CD4-positive, CD25-positive, alpha-beta regulatory T cell (primary cell): Measurements from ENCODE around the gene RILP. TPM values are rescaled to one million over a fixed set of nuclear protein-coding genes. Genes with fewer than 3 reads are reported as not detected.
A peak's percentile ranks its signal among the peaks of the same experiment; 100 is the strongest.
"Not testable (repeated sequence)": the region's sequence is repeated elsewhere in the genome, so short reads cannot be mapped to it uniquely, and the experiment has no call there.

ENCODE experiments used
- ATAC-seq, 2 donors: fragments of 150-1000 bp; cut with Tn5 transposase; one replicate each; pipeline ENCODE4 v1.10.0; 2021; ENCODE audit warnings: low read depth in 2 of 2, moderate number of reproducible peaks in 2 of 2, moderate library complexity in 1 of 2
- DNase-seq, 3 donors: peaks; one replicate each; pipeline versions ENCODE4 v3.0.0 to v3.0.0-alpha.2; 2012 to 2022; ENCODE audit warnings: mixed read lengths in 1 of 3
- H3K27ac ChIP-seq: one replicate; pipeline ENCODE4 v1.7.0; 2013; ENCODE audit warnings: mild to moderate bottlenecking, low read length; ENCODE audit not compliant: insufficient read depth, poor library complexity, severe bottlenecking
- H3K27me3 ChIP-seq: one replicate; pipeline ENCODE4 v1.7.0; 2013; ENCODE audit warnings: low read length; ENCODE audit not compliant: control insufficient read depth, insufficient read depth
- H3K36me3 ChIP-seq: one replicate; pipeline ENCODE4 v1.7.0; 2013; ENCODE audit warnings: mild to moderate bottlenecking, low read length, moderate library complexity; ENCODE audit not compliant: control insufficient read depth, insufficient read depth
- H3K4me1 ChIP-seq: 2 replicates; pipeline ENCODE4 v1.7.0; 2013; ENCODE audit warnings: mild to moderate bottlenecking, low read length; ENCODE audit not compliant: insufficient read depth, control insufficient read depth, poor library complexity, severe bottlenecking
- H3K4me3 ChIP-seq: one replicate; pipeline ENCODE4 v1.7.0; 2013; ENCODE audit warnings: low read depth, mild to moderate bottlenecking, low read length, moderate library complexity
- H3K9me3 ChIP-seq, 2 experiments: 1 replicate in 1 of 2; 2 replicates in 1 of 2; pipeline ENCODE4 v1.7.0; 2013; ENCODE audit warnings: low read length in 2 of 2, mild to moderate bottlenecking in 1 of 2, moderate library complexity in 1 of 2; ENCODE audit not compliant: control insufficient read depth in 2 of 2
- H3K27ac Mint-ChIP-seq, 3 donors: one replicate each; pipeline ENCODE4 v1.8.0; 2020 to 2022; ENCODE audit warnings: mild to moderate bottlenecking in 3 of 3, mixed read lengths in 3 of 3, moderate library complexity in 2 of 3
- H3K27me3 Mint-ChIP-seq: one replicate; pipeline ENCODE4 v1.8.0; 2022; ENCODE audit warnings: mild to moderate bottlenecking, mixed read lengths
- H3K36me3 Mint-ChIP-seq: one replicate; pipeline ENCODE4 v1.8.0; 2020; ENCODE audit warnings: mixed read lengths
- H3K4me1 Mint-ChIP-seq, 4 donors: one replicate each; pipeline ENCODE4 v1.8.0; 2020 to 2022; ENCODE audit warnings: mixed read lengths in 4 of 4, mild to moderate bottlenecking in 1 of 4
- H3K4me3 Mint-ChIP-seq, 4 donors: one replicate each; pipeline ENCODE4 v1.8.0; 2020 to 2022; ENCODE audit warnings: mild to moderate bottlenecking in 4 of 4, mixed read lengths in 4 of 4, moderate library complexity in 3 of 4
- H3K9me3 Mint-ChIP-seq, 7 donors: one replicate each; pipeline ENCODE4 v1.8.0; 2020 to 2022; ENCODE audit warnings: mixed read lengths in 7 of 7, mild to moderate bottlenecking in 3 of 7, moderate library complexity in 2 of 7
- polyA plus RNA-seq, 4 donors: library from polyadenylated mRNA; unstranded; fragments of 300-500 nt; fragmentation: Illumina TruSeq; gene quantifications; one replicate each; pipeline ENCODE4 v1.2.3, GENCODE V29; 2021
- total RNA-seq: library from RNA; stranded (reverse); gene quantifications from one replicate; pipeline ENCODE4 v1.2.3, GENCODE V29; 2022

Gene RILP
- total and polyA plus RNA-seq, 5 donors from 2014 or later: 1.5 to 7.6 (median 4.7) TPM

- Mint-ChIP-seq H3K4me3 (peak within 1 kb of the TSS; percentile 94 to 100 (median 100)), H3K36me3 (peaks cover 37% of the 10 kb centered on the region), H3K9me3 (no peaks in the 10 kb centered on the region), H3K27me3 (peaks cover 6% of the 10 kb centered on the region), H3K27ac (peak within 1 kb of the TSS; percentile 98 to 99 (median 99)), H3K4me1 (peaks cover 14 to 47% (median 20%) of the 10 kb centered on the region in 4 donors)
- DNase-seq (peak; percentile 97 to 99 (median 98)), ATAC-seq (peak; percentile 99)
- H3K4me1 ChIP-seq: peaks cover 25% of the 10 kb centered on the region
- no peaks in the 10 kb centered on the region for H3K9me3 ChIP-seq
- peak within 1 kb of the TSS; percentile 94 for H3K27ac ChIP-seq
- no peaks in the 10 kb centered on the region for H3K27me3 ChIP-seq
- peak within 1 kb of the TSS; percentile 91 for H3K4me3 ChIP-seq
- peaks cover 36% of the 10 kb centered on the region for H3K36me3 ChIP-seq
Measured at GRCh38 chr17:1684378-1685189, 34.9 kb upstream of the RILP start, which contains the start of gene PRPF8. Gene PRPF8, minus strand, starts transcription at chr17:1684867. Its CDS starts 296 bp downstream, at chr17:1684571.

DNA sequence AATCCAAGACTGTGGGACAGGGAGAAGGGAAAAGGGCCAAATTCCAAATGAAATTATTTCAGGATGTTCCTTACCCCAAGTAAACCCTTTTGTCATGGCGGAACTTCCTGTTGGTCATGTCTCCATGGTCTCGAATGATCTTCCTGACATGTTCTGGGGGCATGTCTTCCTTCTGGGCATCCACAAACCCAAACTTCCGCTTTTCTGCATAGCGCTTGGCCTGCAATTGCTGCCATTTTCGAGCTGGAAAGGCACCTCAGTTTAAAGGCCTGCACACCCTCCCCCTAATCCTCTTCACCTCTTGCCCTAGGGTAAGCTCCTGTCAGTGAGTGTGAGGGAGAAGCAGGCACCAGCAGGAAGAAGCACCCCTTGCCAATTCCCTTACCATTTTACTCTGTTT lies 33.8 kb upstream of the RILP start:
- peak overlapping the region; percentile 94 to 100 (median 100) for H3K4me3 Mint-ChIP-seq
- H3K27ac Mint-ChIP-seq: peak overlapping the region; percentile 96 to 99 (median 98)
- no peaks in the 10 kb centered on the region for H3K9me3 Mint-ChIP-seq
- Histone ChIP-seq H3K27ac (peak overlapping the region; percentile 94), H3K4me3 (peak overlapping the region; percentile 91), H3K27me3 (no peaks in the 10 kb centered on the region), H3K4me1 (peaks cover 25% of the 10 kb centered on the region), H3K36me3 (peaks cover 47% of the 10 kb centered on the region), H3K9me3 (no peaks in the 10 kb centered on the region)
- peaks cover 6% of the 10 kb centered on the region for H3K27me3 Mint-ChIP-seq
- ATAC-seq: no peak
- H3K36me3 Mint-ChIP-seq: peaks cover 43% of the 10 kb centered on the region
- H3K4me1 Mint-ChIP-seq: peaks cover 14 to 51% (median 20%) of the 10 kb centered on the region in 4 donors
- DNase-seq: no peak

DNA sequence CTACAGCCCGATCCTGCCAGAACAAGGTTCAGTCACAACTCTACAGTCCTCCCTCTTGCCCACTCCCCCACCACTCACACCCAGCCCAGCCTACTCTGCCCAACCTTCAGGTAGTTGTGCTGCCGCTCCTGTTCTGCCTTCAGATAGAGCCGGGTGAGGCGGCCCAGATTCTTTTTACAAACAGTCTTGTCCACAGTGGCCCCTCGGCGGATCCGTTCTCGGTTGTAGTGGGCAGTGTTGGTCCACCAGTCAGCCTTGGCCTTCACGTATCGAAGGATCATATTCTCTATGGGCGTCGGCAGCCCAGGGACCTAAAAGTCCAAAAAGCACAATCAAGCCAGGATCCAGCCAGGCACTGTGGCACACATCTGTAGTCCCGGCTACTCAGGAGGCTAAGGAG lies 26.7 kb upstream of the RILP start:
- no peaks in the 10 kb centered on the region for H3K27me3 Mint-ChIP-seq
- no peak for DNase-seq
- H3K27ac Mint-ChIP-seq: no peak overlapping the region
- peaks cover 64% of the 10 kb centered on the region for H3K36me3 Mint-ChIP-seq
- H3K27ac ChIP-seq: no peak overlapping the region
- H3K4me3 ChIP-seq: no peak overlapping the region
- no peak for ATAC-seq
- H3K4me3 Mint-ChIP-seq: no peak overlapping the region
- H3K9me3 Mint-ChIP-seq: no peaks in the 10 kb centered on the region
- no peaks in the 10 kb centered on the region for H3K27me3 ChIP-seq
- H3K4me1 ChIP-seq: no peaks in the 10 kb centered on the region
- H3K9me3 ChIP-seq: no peaks in the 10 kb centered on the region
- H3K36me3 ChIP-seq: peaks cover 97% of the 10 kb centered on the region
- peaks cover 7 to 28% (median 15%) of the 10 kb centered on the region in 4 donors for H3K4me1 Mint-ChIP-seq

GRCh38 chr17:1673041-1673785 lies 23.5 kb upstream of the RILP start:
- Mint-ChIP-seq H3K27me3 (no peaks in the 10 kb centered on the region), H3K27ac (no peak overlapping the region), H3K9me3 (no peaks in the 10 kb centered on the region), H3K4me1 (peaks cover 18 to 34% (median 19%) of the 10 kb centered on the region in 4 donors), H3K4me3 (peak overlapping the region in 2 of 4 donors; percentile 5 to 26), H3K36me3 (peaks cover 63% of the 10 kb centered on the region)
- Histone ChIP-seq H3K36me3 (peaks cover 94% of the 10 kb centered on the region), H3K4me1 (peaks cover 3% of the 10 kb centered on the region), H3K27ac (peak overlapping the region; percentile 0), H3K4me3 (no peak overlapping the region), H3K9me3 (no peaks in the 10 kb centered on the region), H3K27me3 (no peaks in the 10 kb centered on the region)
- DNase-seq (no peak), ATAC-seq (peak in 1 of 2 donors; percentile 8)

GRCh38 chr17:1663934-1664333 lies 14.3 kb upstream of the RILP start:
- H3K4me1 Mint-ChIP-seq: peaks cover 5 to 14% (median 9%) of the 10 kb centered on the region in 4 donors
- DNase-seq, H3K27ac ChIP-seq, H3K4me3 ChIP-seq, H3K27ac Mint-ChIP-seq, H3K4me1 ChIP-seq, ATAC-seq, H3K4me3 Mint-ChIP-seq, H3K27me3 ChIP-seq, H3K9me3 ChIP-seq, H3K9me3 Mint-ChIP-seq, H3K27me3 Mint-ChIP-seq: not testable (repeated sequence)
- H3K36me3 Mint-ChIP-seq: peaks cover 40% of the 10 kb centered on the region
- peaks cover 74% of the 10 kb centered on the region for H3K36me3 ChIP-seq

- no peaks in the 10 kb centered on the region for H3K27me3 Mint-ChIP-seq
- H3K9me3 Mint-ChIP-seq: no peaks in the 10 kb centered on the region
- ATAC-seq: no peak
Measured at GRCh38 chr17:1661045-1661444, 11.4 kb upstream of the RILP start.

GRCh38 chr17:1658100-1658499 lies 8.4 kb upstream of the RILP start:
- no peak overlapping the region for H3K4me3 ChIP-seq
- no peaks in the 10 kb centered on the region for H3K27me3 ChIP-seq
- H3K4me1 ChIP-seq: no peaks in the 10 kb centered on the region
- ATAC-seq: no peak
- no peak overlapping the region for H3K27ac ChIP-seq
- no peaks in the 10 kb centered on the region for H3K9me3 ChIP-seq
- H3K9me3 Mint-ChIP-seq: peaks cover 0 to 1% (median 0%) of the 10 kb centered on the region in 7 donors
- no peak for DNase-seq
- H3K27ac Mint-ChIP-seq: peak overlapping the region in 1 of 3 donors; percentile 20
- H3K27me3 Mint-ChIP-seq: no peaks in the 10 kb centered on the region
- no peak overlapping the region for H3K4me3 Mint-ChIP-seq
- H3K36me3 Mint-ChIP-seq: peaks cover 65% of the 10 kb centered on the region
- H3K4me1 Mint-ChIP-seq: peaks cover 2 to 12% (median 6%) of the 10 kb centered on the region in 4 donors
- H3K36me3 ChIP-seq: peaks cover 88% of the 10 kb centered on the region

More at GRCh38 chr17:1661045-1661444, 11.4 kb upstream of the RILP start:
- Mint-ChIP-seq H3K27ac (no peak overlapping the region), H3K36me3 (peaks cover 49% of the 10 kb centered on the region), H3K4me1 (peaks cover 5 to 12% (median 8%) of the 10 kb centered on the region in 4 donors), H3K4me3 (no peak overlapping the region)
- H3K27ac ChIP-seq: no peak overlapping the region
- H3K36me3 ChIP-seq: peaks cover 81% of the 10 kb centered on the region
- H3K4me3 ChIP-seq: no peak overlapping the region
- H3K9me3 ChIP-seq: no peaks in the 10 kb centered on the region
- H3K27me3 ChIP-seq: no peaks in the 10 kb centered on the region
- DNase-seq: no peak
- no peaks in the 10 kb centered on the region for H3K4me1 ChIP-seq
